GM18861 (cell line): ENCODE measurements around the gene TDRD1.

Experiments
- ATAC-seq: cut with Tn5 transposase; IDR thresholded peaks from one replicate; pipeline ENCODE4 v1.9.1; 2021; ENCODE audit not compliant: unreplicated experiment

The TDRD1 gene

GRCh38 chr10:114175667-114176066, 3.5 kb upstream of the TDRD1 start:
- ATAC-seq: no peak

- no peak for ATAC-seq
These were observed 2.6 kb upstream of the TDRD1 start for GRCh38 chr10:114176511-114176910.

- no peak for ATAC-seq
These were observed 594 bp downstream of the TDRD1 start for GRCh38 chr10:114179747-114180146.

GRCh38 chr10:114180937-114181336, 1.8 kb downstream of the TDRD1 start:
- no peak for ATAC-seq

GRCh38 chr10:114181971-114182370, 2.8 kb downstream of the TDRD1 start:
- ATAC-seq: no peak

GRCh38 chr10:114183563-114183962, 4.4 kb downstream of the TDRD1 start:
- no peak for ATAC-seq

- ATAC-seq: no peak
These were observed 5.1 kb downstream of the TDRD1 start for GRCh38 chr10:114184276-114184675.

- ATAC-seq: no peak
These were observed 8.8 kb downstream of the TDRD1 start for GRCh38 chr10:114188001-114188400.

GRCh38 chr10:114188900-114189299, 9.7 kb downstream of the TDRD1 start:
- ATAC-seq: no peak

- no peak for ATAC-seq
These were observed 10.5 kb downstream of the TDRD1 start for GRCh38 chr10:114189700-114190099.

- peak; percentile 94 for ATAC-seq
These were observed 15.9 kb downstream of the TDRD1 start for GRCh38 chr10:114195079-114195478.

- ATAC-seq: no peak
These were observed 20.1 kb downstream of the TDRD1 start for GRCh38 chr10:114199239-114199638.

GRCh38 chr10:114202812-114203211, 23.7 kb downstream of the TDRD1 start:
- ATAC-seq: no peak

- no peak for ATAC-seq
These were observed 27.7 kb downstream of the TDRD1 start for GRCh38 chr10:114206902-114207301.

- no peak for ATAC-seq
These were observed 28.2 kb downstream of the TDRD1 start for GRCh38 chr10:114207349-114207748.

GRCh38 chr10:114208351-114208750, 29.2 kb downstream of the TDRD1 start:
- ATAC-seq: no peak

GRCh38 chr10:114212153-114212552, 33.0 kb downstream of the TDRD1 start:
- no peak for ATAC-seq

- no peak for ATAC-seq
These were observed 35.9 kb downstream of the TDRD1 start for GRCh38 chr10:114215033-114215432.

GRCh38 chr10:114220281-114220680, 41.1 kb downstream of the TDRD1 start:
- no peak for ATAC-seq

GRCh38 chr10:114221235-114221634, 42.1 kb downstream of the TDRD1 start:
- ATAC-seq: no peak

- no peak for ATAC-seq
These were observed 43.9 kb downstream of the TDRD1 start for GRCh38 chr10:114223066-114223465.

GRCh38 chr10:114228156-114228555, 49.0 kb downstream of the TDRD1 start:
- ATAC-seq: no peak

GRCh38 chr10:114232561-114233176, 53.5 kb downstream of the TDRD1 start:
- ATAC-seq: no peak
